SW 1271 (cell line): ENCODE data around the gene SEC61G.
A peak's percentile ranks its signal among the peaks of the same experiment; 100 is the strongest.

Source experiments
- DNase-seq, 2 experiments: peaks; one replicate each; lab custom pipeline; 2025; lab: John Stamatoyannopoulos, UW

The SEC61G gene

DNA sequence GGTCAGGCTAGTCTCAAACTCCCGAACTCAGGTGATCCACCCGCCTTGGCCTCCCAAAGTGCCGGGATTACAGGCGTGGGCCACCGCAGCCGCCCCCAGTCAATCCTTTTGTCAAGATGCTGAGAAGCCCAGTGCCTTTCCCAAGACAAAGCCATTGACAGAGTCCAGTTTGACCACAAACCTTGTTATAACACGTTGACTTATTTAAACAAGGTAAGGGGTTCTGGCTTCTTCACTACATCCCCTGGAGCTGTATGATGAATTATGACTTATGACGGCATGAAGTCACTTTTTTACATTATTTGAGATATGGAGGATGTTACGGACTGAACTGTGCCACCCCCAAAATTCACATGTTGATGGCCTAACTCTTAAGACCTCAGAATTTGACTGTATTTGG lies 5.8 kb upstream of the SEC61G start:
- DNase-seq, result no peak

DNA sequence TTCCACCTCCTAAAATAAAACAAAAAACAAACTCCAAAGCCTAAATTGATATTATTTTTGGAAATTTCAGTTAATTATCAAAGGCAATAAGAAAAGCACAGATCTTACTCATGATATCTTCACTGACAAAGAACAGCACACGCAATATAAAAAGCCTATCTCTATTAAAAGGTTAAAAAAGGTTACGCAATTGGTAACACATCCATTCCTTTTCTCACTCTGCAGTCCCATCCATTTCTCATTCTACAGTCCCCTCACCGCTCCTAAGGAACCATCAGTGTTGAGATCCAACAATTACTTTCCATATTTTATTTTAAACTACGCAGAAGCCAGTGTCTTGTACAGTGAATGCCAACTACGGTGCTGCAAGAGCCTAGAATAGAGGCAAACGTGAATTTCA lies 1.3 kb downstream of the SEC61G start:
- no peak for DNase-seq

DNA sequence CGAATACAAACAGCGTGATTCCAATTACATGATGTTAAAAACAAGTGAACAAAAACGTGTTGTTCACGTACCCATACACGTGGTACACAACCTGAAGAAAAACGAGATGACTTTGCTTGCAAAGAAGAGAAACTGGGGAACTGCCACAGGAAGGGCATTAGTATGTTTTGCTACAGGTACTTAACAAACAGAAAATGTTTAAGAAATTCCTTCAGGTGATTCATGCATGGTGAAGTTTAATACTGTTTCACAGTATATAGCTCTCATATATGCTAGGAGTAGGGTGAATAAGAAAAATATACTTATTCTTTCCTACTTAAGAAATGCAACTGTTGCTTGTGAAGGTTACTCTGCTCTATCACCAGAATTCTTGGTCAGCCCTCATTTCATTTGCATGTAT lies 9.8 kb downstream of the SEC61G start:
- no peak for DNase-seq

DNA sequence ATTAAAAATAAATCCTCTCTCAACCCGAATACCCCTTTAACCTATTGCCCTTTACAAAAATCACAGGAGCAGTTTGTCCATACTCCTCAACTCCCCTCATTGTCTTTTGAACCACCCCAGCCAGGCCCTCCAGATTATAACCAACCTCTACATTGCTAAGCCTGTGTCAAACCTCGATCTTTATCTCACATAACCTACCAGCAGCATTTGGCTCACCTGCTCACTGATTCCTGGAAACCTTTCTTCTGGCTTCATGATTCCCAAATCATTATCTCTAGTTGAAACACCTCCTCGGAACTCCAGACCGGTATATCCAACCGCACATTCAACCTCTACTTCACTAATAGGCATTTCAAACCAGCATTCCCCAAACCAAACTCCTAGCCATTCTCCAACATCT lies 11.8 kb downstream of the SEC61G start:
- no peak for DNase-seq

DNA sequence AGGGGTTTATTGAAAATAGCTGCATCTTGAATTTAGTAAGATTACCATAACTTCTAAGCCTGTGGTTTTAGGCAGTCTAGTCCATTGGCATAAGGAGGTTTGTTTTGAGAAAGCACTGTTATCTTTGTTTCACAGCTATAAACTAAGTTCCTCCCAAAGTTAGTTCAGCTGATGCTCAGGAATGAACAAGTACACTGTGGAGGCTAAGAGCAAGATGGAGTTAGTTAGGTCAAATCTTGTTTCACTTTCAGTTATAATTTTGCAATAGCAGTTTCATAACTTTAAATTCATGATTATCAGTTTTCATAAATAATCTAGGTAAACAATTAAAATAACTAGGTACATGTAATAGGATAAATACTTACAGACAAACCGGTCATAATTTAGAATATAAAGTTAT lies 15.4 kb downstream of the SEC61G start:
- no peak for DNase-seq

DNA sequence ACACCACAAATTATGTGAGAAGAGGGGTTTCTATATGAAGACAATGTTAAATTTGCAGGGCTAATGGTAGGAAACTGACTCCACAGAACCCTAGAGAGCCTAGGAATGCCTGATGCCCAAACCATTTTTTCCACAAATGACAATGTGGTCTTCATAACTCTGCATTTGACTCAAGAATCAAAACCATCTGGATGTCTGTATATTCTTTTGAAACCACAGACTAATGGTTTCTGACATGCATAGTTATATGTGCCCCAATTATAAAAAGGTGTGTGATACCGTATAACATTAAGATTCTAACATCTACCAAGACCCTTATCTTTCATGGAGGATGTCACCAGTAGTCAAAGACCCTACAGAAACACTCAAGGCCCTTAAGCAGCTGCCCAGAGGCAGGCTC lies 20.3 kb downstream of the SEC61G start:
- no peak for DNase-seq

DNA sequence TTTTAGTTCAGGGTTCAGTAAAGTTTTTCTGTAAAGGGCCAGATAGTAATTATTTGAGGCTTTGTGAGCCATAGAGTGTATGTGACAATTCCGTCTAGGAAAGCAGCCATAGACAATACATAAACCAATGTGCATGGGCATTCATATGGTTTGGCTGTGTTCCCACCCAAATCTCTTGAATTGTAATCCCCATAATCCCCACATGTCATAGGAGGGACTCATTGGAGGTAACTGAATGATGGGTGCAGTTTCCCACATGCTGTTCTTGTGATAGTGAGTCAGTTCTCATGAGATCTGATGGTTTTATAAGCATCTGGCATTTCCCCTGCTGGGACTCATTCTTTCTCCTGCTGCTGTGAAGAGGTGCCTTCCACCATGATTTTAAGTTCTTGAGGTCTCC lies 29.9 kb downstream of the SEC61G start:
- DNase-seq, result no peak

DNA sequence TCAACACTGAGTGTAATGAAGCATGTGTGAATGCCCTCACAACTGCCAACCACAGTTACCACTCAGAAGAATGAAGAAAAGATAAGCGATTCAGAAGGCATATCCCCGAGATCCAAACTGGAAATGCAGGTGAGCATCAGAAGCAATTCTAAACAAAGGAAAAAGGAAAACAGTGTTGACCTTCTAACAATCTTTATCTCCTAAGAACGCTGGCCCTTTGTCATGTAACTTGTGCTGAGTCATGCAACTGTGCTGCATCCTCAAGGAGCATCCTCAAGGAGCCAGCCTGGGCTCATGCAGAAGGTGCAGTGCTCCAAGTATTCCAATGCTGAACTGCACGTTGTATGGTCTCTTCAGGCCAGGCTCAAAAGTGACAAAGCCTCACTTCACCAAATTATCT lies 30.6 kb downstream of the SEC61G start:
- no peak for DNase-seq

DNA sequence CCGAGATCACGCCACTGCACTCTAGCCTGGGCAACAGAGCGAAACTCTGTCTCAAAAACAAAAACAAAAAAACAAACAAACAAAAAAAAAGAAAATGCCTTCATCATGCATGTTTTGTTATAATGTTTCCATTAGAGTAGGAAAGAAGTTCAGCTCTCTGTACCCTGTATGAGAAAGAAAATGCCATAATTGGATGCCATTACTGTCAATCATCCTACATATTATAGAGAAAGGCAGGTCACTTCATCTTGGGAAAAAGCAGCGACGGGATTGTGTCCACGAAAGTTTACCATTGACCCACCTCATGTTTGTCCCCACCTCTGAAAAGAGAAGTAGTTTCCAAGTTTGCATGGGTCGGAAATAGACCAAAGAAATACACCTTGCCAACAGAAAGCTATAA lies 33.8 kb downstream of the SEC61G start:
- no peak for DNase-seq

DNA sequence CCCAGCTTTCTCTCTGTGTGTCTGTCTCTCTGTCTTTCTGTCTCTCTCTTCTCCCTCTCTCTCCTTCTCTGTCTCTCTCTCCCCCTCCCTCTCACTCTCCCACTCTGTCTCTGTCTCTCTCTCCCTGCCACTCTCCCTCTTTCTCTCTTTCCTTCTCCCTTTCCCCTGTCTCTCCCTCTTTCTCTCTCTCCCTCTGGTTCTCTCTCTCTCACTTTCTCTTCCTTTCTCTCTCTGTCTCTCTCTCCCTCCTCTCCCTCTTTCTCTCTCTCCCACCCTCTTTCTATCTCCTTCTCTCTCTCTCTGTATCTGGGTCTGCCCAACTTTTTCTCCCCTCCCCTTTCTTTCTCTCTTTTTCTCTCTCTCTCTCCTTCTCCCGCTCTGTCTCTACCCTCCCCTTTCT lies 36.5 kb downstream of the SEC61G start:
- DNase-seq, result no peak

DNA sequence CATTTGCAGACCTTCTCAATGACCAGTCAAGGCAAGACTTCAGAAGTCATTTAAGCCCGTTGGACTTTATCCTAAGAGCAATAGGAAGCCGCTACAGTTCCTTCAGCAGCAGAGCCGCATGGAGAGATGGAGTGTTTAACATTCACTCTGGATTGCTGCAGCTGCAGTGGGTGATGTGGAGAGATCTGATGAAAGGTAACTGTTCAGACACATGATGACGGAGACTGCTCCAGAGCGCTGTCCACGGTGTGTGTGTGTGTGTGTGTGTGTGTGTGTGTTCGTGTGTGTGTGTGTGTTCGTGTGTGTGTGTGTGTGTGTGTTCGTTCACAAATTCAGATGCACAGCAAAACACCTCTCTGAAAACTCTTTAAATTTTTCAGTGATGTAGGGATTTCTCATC lies 37.0 kb downstream of the SEC61G start:
- DNase-seq, result no peak

DNA sequence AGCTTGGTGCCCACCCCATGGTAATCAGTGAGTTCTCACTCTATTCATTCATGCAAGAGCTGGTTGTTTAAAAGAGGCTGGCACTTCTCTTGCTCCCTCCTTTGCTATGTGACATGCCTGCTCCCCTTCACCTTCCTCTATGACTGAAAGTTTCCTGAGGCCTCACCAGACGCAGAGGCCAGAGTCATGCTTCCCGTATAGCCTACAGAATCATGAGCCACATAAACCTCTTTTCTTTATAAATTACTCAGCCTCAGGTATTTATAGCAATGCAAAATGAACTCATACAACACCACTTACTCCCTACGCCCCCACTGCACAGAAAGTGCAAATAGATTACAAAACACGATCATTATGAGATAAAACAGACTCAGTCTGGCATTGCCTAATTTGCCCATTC lies 39.0 kb downstream of the SEC61G start:
- no peak for DNase-seq

DNA sequence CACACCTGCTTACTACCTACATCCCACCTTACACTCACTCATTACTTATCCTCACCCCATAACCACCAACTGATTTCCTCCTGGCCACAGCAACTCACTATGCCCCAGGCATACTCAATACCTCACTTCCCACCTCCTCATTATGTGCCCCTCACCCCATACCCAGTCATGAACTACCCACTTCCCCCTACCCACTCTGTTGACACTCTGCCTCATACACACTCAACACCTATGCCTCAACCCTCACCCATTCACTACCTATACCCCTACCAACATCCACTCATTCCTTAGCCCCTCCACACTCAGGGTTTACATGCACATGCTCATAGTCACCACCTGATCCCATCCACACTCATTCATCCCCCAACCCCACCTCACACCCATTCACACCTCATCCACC lies 39.6 kb downstream of the SEC61G start:
- DNase-seq, result no peak

DNA sequence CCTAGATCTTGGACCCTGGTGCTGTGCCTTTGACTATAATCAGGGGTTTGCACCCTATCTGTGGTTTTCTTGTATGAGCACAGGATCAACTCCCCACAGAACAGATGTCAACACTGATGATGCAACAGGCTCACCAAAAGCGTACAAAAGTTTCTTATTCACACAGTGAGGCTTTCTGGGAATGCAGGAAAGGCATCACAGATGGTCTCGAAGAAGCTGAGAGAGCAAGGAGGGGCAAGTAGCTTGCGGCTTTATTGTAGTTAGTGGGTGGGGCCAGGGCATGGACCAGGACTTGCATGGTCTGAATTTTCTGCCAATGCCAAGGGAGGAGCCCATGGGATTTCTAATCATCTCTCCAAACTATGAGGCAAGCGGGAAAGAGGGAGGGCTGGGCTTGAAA lies 46.2 kb downstream of the SEC61G start:
- DNase-seq, result no peak

DNA sequence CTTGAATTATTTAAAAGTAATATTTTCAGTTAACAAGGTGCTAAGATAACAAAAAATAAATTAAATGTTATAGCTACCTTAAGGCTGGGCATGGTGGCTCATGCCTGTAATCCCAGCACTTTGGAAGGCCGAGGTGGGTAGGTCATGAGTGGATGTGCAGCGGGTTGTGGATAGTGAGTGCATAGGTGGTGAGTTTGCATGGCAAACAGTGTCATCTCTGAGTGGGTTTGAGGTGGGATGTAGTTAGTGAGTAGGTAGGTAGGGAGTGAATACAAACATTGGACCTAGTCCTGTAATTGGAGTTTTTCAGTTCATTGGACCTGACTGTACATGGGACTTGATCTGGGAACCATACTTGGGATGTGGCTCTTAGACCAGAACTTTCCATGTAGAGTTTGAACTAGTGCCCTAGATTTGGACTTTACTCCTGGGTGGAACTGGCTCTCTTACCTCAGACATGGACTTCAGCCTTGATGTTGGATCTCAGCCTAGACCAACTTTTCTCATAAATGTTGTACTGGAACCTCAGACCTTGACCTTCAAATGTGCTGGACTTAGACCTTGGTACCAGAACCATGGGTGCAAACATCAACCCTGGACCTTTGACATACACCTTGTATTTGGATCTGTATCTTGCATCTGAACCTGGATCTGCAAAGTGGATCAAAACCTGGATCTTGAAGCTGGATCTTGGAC lies 47.0 kb downstream of the SEC61G start:
- DNase-seq, result no peak

DNA sequence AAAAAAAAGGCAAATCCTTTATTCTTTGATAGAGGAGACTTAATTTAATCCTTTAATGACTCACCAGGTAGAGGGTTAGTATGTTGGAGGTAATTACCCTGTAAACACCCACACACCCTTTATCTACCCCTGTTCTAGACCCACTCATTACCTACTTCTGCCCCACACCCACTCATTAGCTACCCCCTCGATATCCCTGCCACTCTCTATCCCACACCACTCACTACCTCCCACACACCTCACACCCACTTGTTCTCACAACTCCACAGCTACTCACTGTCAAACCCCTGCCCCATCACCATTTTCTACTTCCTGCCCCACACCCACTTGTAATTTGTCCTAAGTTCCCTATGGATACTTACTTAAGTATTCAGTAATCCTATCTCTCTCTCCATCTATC lies 49.7 kb downstream of the SEC61G start:
- no peak for DNase-seq

DNA sequence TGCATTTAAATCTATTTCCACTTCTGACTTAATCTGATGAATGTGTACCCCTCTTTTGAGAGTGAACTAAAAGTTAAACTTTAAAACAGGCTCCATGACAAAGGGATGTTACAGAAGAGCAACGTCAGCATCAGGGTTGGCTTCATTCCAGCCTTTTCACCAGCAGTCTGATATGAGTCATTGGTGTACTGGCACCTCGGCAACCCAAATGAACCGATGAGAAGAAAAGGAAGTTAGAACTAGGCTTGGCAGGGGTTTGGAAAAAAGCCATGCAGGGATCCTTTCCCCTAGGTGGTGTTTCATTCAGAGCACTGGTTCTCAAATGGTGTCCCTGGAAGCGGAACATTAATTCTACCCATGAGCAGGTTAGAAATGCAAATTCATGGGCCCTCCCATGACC lies 53.6 kb downstream of the SEC61G start:
- DNase-seq, result peak in 1 of 2 experiments; percentile 39

DNA sequence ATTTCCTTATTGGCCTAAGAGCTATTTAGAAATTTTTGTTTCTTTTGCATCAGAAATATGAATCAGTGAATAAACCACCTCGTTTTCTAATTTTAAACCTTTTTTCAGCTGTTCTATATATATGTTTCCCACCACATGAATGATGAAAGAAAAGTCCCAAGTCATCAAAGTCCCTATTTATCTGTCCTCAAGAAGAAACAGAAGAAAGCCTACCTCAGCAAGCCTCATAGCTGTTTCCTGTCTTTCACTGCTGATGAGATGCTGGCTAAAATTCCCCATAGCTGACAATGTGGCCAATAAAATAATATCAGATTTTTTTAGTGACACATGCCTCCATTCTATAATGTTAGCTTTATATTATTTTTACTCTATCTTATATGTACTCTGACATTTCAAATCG lies 54.2 kb downstream of the SEC61G start:
- no peak for DNase-seq
